ENCODE results near the gene UNC50. TPM values are rescaled to one million over a fixed set of nuclear protein-coding genes. Genes with fewer than 3 reads are reported as not detected.
"Not testable (repeated sequence)": the region's sequence is repeated elsewhere in the genome, so short reads cannot be mapped to it uniquely, and the experiment has no call there.

UNC50 gene
- total RNA-seq, 2 experiments from 2014 or later, result 21.1 to 31.4 TPM

DNA sequence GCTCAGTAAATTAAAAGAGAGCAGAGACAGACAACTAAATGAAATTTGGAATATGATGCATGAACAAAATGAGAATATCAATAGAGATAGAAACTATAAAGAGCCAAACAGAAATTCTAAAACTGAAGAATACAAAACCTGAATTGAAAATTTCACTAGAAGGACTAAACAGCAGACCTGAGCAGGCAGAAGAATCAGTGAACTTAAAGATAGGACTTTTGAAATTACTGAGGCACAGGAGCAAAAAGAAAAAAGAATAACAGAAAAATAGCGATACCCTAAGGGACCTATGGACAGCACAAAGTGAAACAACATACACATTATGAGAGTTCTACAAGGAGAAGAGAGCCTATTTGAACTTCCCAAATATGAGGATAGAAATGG lies 41.6 kb downstream of the UNC50 start:
- Mint-ChIP-seq H3K27ac (peak overlapping the region; percentile 73), H3K27me3 (no peaks in the 10 kb centered on the region), H3K9me3 (ENCODE audit: low read depth) (peaks cover 11% of the 10 kb centered on the region), H3K36me3 (ENCODE audit: low read depth) (peaks cover 43% of the 10 kb centered on the region), H3K4me3 (no peak overlapping the region), H3K4me1 (peaks cover 61% of the 10 kb centered on the region)
- CTCF ChIA-PET, result interaction anchor here (0.6 to 1.7 kb wide), 33 partner anchors 11 to 532 kb away, joined by 3 to 41 read pairs (median 5); no protein-coding TSS in a partner anchor
- intact Hi-C loops (cut with DNase I, micrococcal nuclease), result loop anchor here (1.0 to 10.0 kb wide), 7 partner anchors 77 to 835 kb away; no protein-coding TSS in a partner anchor
- DNase-seq (no peak), ATAC-seq (no peak)
- POLR2A ChIA-PET, result interaction anchor here (0.7 to 1.1 kb wide), 3 partner anchors 62 to 187 kb away, joined by 3 to 9 read pairs (median 4); no protein-coding TSS in a partner anchor

DNA sequence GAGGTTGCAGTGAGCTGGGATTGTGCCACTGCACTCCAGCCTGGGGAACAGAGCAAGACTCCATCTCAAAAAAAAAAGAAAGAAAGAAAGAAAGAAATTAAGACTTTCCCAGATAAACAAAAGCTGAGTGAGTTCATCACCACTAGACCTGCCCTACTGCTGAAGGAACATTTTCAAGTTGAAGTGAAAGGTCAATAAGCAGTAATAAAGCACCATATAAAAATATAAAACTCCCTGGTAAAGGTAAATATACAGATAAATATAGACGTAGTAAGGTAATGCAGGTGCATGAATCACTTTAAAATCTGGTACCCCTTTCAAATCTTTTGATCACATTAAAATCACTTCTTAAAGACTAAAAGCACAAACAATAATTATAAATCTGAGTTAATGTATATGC lies 42.6 kb downstream of the UNC50 start:
- Mint-ChIP-seq H3K4me1 (peaks cover 70% of the 10 kb centered on the region), H3K27ac (peak overlapping the region; percentile 84), H3K4me3 (no peak overlapping the region), H3K36me3 (ENCODE audit: low read depth) (peaks cover 43% of the 10 kb centered on the region), H3K9me3 (ENCODE audit: low read depth) (peaks cover 11% of the 10 kb centered on the region), H3K27me3 (no peaks in the 10 kb centered on the region)
- intact Hi-C loops (cut with DNase I, micrococcal nuclease), result loop anchor here in 1 of 2 experiments (10.0 kb wide), 1 partner anchor 834 kb away; no protein-coding TSS in a partner anchor
- ChIA-PET CTCF (interaction anchor here (0.6 to 0.9 kb wide), 3 partner anchors 17 to 296 kb away, joined by 3 to 5 read pairs (median 3); no protein-coding TSS in a partner anchor), POLR2A (no interaction called here)
- DNase-seq (no peak), ATAC-seq (no peak)

DNA sequence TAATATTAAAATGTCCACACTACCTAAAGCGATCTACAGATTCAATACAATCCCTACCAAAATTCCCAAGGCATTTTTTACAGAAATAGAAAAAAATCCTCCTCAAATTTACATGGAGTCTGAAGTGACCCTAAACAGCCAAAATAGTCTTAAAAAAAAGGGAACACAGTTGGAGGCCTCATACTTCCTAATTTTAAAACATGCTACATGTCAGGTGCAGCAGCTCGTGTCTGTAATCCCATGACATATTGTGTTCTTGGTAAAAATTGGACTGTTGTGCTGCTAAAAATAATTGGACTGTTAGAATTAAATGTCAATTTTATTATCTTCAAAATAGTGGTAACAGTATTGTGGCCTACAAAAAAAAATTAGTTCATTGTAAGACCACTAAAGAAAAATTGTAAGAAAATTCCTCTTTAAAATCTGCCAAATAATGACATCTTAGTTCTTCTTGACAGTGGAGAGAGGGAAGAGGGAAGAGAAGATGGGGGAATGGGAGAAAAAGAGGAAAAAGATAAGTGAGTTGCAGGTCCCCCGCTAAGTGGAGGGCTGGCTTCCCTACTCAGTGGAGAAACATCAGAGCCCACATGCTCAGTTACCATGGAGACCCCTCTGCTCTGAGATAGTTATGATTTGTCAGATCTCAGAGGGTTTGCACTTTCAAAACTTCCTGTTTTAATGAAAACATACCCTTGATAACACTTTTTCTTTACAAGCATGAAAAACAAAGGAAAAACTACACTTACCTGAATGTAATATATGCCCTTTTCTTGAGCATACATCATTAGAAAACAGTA lies 46.5 kb downstream of the UNC50 start:
- DNase-seq, result peak; percentile 48
- Mint-ChIP-seq H3K9me3 (ENCODE audit: low read depth) (peaks cover 11% of the 10 kb centered on the region), H3K4me3 (peak overlapping the region; percentile 42), H3K36me3 (ENCODE audit: low read depth) (peaks cover 40% of the 10 kb centered on the region), H3K27ac (peak overlapping the region; percentile 72), H3K4me1 (peaks cover 80% of the 10 kb centered on the region), H3K27me3 (no peaks in the 10 kb centered on the region)
- CTCF ChIA-PET, result interaction anchor here (0.6 to 2.5 kb wide), 3 partner anchors 9 to 251 kb away, joined by 3 to 10 read pairs (median 4); no protein-coding TSS in a partner anchor
- intact Hi-C loops (cut with DNase I, micrococcal nuclease), result loop anchor here (1.0 to 10.0 kb wide), 4 partner anchors 8 to 830 kb away; no protein-coding TSS in a partner anchor
- POLR2A ChIA-PET, result no interaction called here
- ATAC-seq, result peak; percentile 38

DNA sequence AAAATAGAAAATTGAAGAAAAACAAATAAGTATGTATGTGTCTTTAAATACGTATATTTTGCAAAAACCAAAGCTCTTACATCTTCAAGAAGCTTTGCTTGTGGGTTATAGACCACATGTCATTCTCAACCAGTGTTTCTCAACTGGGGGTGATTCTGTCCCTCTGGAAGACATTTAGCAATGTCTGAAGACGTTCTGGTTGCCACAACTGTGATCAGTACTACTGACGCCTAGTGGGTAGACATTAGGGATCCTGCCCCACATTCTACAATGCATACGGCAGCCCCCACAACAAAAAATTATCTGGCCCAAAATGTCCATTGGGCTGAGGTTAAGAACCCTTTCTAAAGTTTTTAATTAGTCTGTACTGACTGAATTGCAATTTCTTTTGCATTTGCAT lies 48.4 kb downstream of the UNC50 start:
- CTCF ChIA-PET, result interaction anchor here (0.6 to 2.5 kb wide), 17 partner anchors 7 to 1347 kb away, joined by 3 to 10 read pairs (median 3); no protein-coding TSS in a partner anchor
- ATAC-seq, result peak; percentile 33

DNA sequence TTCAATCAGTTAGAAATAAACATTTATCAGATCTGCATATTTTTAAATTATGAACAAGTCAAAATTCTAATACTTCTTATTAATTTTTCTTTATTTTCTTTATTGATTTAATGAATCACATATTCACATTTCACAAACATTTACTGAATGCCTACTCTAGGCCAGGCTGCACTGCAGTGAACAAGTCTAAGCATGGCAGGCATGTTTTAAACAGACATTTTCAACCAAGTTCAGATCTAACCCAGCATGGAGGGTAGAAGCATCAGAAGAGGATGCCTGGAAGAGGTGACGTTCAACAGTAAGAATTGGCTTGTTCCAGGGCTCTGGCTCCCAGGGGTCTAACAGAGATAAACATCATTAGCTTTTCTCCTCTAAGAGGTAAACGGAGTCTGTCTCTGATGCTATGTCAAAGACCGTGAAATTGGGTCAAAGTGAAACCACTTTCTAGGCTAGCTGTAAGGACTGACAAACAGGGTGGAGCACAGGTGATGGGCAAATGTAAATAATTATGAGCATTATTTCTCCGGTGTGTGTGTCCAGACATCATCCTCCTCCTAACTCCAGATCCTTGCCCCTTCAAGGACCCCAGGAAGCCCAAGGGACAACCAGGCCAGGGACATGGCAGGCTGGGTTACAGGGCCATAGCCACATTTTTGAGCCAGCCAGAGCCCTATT lies 50.6 kb downstream of the UNC50 start:
- DNase-seq (no peak), ATAC-seq (peak; percentile 69)
- intact Hi-C loops (cut with DNase I, micrococcal nuclease), result loop anchor here (1.0 to 10.0 kb wide), 7 partner anchors 33 to 826 kb away; partner anchors contain the start of gene MGAT4A (in 1 of the 2)
- peaks cover 7% of the 10 kb centered on the region for H3K9me3 Mint-ChIP-seq (ENCODE audit: low read depth)
- H3K27me3 Mint-ChIP-seq, result no peaks in the 10 kb centered on the region
- H3K36me3 Mint-ChIP-seq (ENCODE audit: low read depth), result peaks cover 37% of the 10 kb centered on the region
- H3K27ac Mint-ChIP-seq, result peak overlapping the region; percentile 96
- CTCF ChIA-PET, result interaction anchor here (0.7 to 4.5 kb wide), 6 partner anchors 10 to 78 kb away, joined by 3 to 22 read pairs (median 6); no protein-coding TSS in a partner anchor
- peak overlapping the region; percentile 70 for H3K4me3 Mint-ChIP-seq
- H3K4me1 Mint-ChIP-seq, result peaks cover 72% of the 10 kb centered on the region
- POLR2A ChIA-PET, result interaction anchor here (0.6 to 0.9 kb wide), 3 partner anchors 35 to 83 kb away, joined by 3 to 5 read pairs (median 4); no protein-coding TSS in a partner anchor

More for the DNA sequence above, 48.4 kb downstream of the UNC50 start:
- Mint-ChIP-seq H3K4me3 (peak overlapping the region; percentile 46), H3K27ac (peak overlapping the region; percentile 88), H3K36me3 (ENCODE audit: low read depth) (peaks cover 38% of the 10 kb centered on the region), H3K27me3 (no peaks in the 10 kb centered on the region), H3K4me1 (peaks cover 79% of the 10 kb centered on the region), H3K9me3 (ENCODE audit: low read depth) (peaks cover 9% of the 10 kb centered on the region)
- POLR2A ChIA-PET, result no interaction called here
- intact Hi-C loops (cut with DNase I, micrococcal nuclease), result loop anchor here (5.0 to 10.0 kb wide), 3 partner anchors 36 to 828 kb away; no protein-coding TSS in a partner anchor
- no peak for DNase-seq

DNA sequence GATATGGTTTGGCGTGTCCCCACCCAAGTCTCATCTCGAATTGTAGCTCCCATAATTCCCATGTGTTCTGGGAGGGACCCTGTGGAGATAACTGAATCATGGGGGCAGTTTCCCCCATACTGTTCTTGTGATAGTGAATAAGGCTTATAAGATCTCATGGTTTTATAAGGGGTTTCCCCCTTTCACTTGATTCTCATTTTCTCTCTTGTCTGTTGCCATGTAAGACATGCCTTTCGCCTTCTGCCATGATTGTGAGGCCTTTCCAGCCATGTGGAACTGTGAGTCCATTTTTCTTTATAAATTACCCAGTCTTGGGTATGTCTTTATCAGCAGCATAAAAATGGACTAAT lies 51.1 kb downstream of the UNC50 start:
- DNase-seq (peak; percentile 51), ATAC-seq (peak; percentile 52)
- H3K36me3 Mint-ChIP-seq (ENCODE audit: low read depth), result peaks cover 34% of the 10 kb centered on the region
- H3K27me3 Mint-ChIP-seq; H3K9me3 Mint-ChIP-seq (ENCODE audit: low read depth): not testable (repeated sequence)
- intact Hi-C loops (cut with DNase I, micrococcal nuclease), result loop anchor here (1.0 to 10.0 kb wide), 7 partner anchors 33 to 825 kb away; partner anchors contain the start of gene MGAT4A (in 1 of the 2)
- peaks cover 71% of the 10 kb centered on the region for H3K4me1 Mint-ChIP-seq
- peak overlapping the region; percentile 70 for H3K4me3 Mint-ChIP-seq
- POLR2A ChIA-PET, result interaction anchor here (0.6 to 0.9 kb wide), 4 partner anchors 34 to 83 kb away, joined by 3 to 5 read pairs (median 4); no protein-coding TSS in a partner anchor
- peak overlapping the region; percentile 96 for H3K27ac Mint-ChIP-seq
- CTCF ChIA-PET, result interaction anchor here (0.7 to 4.5 kb wide), 10 partner anchors 10 to 77 kb away, joined by 3 to 22 read pairs (median 4); no protein-coding TSS in a partner anchor

DNA sequence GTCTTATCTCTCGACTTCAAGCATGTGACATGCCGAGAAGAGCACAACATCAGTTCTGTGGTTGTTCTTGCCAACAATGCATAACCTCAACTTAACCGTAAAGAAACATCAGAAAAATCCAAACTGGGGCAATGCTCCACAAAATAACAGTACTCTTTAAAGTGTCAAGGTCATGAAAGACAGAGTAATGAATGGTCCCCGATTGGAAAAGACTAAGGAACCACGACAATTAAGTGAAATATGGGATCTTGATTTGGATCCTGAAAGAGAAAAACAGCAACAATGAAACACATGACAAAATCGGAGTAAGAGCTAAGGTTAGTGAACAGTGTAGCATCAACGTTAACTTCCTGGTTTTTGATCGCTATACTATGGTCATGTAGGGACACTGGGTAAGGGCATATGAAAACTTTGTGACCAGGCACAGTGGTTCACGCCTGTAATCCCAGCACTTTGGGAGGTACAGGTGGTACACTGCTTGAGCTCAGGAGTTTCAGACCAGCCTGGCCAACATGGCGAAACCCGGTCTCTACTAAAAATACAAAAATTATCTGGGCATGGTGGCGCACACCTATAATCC lies 55.2 kb downstream of the UNC50 start:
- DNase-seq (no peak), ATAC-seq (peak; percentile 50)
- peak overlapping the region; percentile 72 for H3K4me3 Mint-ChIP-seq
- ChIA-PET CTCF (interaction anchor here (1.0 to 1.6 kb wide), 7 partner anchors 7 to 38 kb away, joined by 3 to 7 read pairs (median 4); no protein-coding TSS in a partner anchor), POLR2A (interaction anchor here (0.6 to 1.1 kb wide), 3 partner anchors 14 to 69 kb away, joined by 3 read pairs; no protein-coding TSS in a partner anchor)
- H3K9me3 Mint-ChIP-seq (ENCODE audit: low read depth), result peaks cover 23% of the 10 kb centered on the region
- no peaks in the 10 kb centered on the region for H3K27me3 Mint-ChIP-seq
- peaks cover 67% of the 10 kb centered on the region for H3K4me1 Mint-ChIP-seq
- intact Hi-C loops (cut with DNase I, micrococcal nuclease), result loop anchor here (1.0 to 5.0 kb wide), 2 partner anchors 8 to 196 kb away; no protein-coding TSS in a partner anchor
- peaks cover 65% of the 10 kb centered on the region for H3K36me3 Mint-ChIP-seq (ENCODE audit: low read depth)
- H3K27ac Mint-ChIP-seq, result peak overlapping the region; percentile 99

DNA sequence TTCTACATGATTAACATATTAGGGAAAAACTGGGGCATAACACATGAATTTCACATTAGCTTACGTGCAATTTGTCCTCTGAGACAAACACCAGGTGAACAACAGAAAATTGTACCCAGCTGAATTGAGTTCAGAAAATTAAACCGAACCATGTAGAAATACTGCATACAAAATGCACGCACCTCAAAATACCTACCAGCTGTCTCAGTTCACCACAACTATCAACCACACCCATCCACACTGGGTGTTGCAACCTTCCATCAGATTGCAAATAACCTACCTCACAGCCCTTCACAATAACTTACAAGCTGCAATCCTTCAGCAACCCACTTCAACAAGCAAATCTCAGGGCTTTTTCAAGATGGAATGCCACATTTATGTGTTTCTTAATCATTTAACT lies 55.9 kb downstream of the UNC50 start:
- CTCF ChIA-PET, result interaction anchor here (1.0 to 1.6 kb wide), 7 partner anchors 8 to 37 kb away, joined by 3 to 7 read pairs (median 4); no protein-coding TSS in a partner anchor
- ATAC-seq, result peak; percentile 51
- peak; percentile 73 for DNase-seq
- H3K36me3 Mint-ChIP-seq (ENCODE audit: low read depth), result peaks cover 69% of the 10 kb centered on the region
- POLR2A ChIA-PET, result interaction anchor here (1.1 kb wide), 1 partner anchor 68 kb away, joined by 3 read pairs; no protein-coding TSS in a partner anchor
- H3K4me3 Mint-ChIP-seq, result peak overlapping the region; percentile 72
- intact Hi-C loops (cut with DNase I, micrococcal nuclease), result loop anchor here in 1 of 2 experiments (5.0 kb wide), 1 partner anchor 197 kb away; no protein-coding TSS in a partner anchor
- H3K9me3 Mint-ChIP-seq (ENCODE audit: low read depth), result peaks cover 23% of the 10 kb centered on the region
- H3K27ac Mint-ChIP-seq, result peak overlapping the region; percentile 99
- no peaks in the 10 kb centered on the region for H3K27me3 Mint-ChIP-seq
- peaks cover 67% of the 10 kb centered on the region for H3K4me1 Mint-ChIP-seq

DNA sequence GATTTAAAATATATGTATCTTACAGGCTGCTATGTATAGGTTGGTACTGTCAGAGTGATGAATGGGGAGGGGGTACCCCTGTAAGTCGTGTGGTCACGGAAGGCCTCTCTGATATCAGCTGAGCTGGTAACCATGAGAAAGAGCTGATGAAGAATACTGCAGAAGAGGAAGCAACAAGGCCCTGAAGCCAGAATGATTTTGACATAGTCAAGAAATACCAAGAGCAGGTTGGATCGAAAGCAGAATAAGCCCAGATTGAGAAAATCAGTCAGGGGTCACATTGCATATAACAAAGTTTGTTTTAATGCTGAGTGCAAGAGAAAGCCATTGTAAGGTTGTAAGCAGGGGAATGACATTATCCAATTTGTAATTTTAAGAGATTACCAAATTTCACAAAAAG lies 57.3 kb downstream of the UNC50 start:
- POLR2A ChIA-PET, result no interaction called here
- Mint-ChIP-seq H3K27ac (peak overlapping the region; percentile 99), H3K4me1 (peaks cover 66% of the 10 kb centered on the region), H3K4me3 (no peak overlapping the region), H3K9me3 (ENCODE audit: low read depth) (peaks cover 19% of the 10 kb centered on the region), H3K36me3 (ENCODE audit: low read depth) (peaks cover 70% of the 10 kb centered on the region), H3K27me3 (no peaks in the 10 kb centered on the region)
- intact Hi-C loops (cut with DNase I, micrococcal nuclease), result no loop called here
- DNase-seq (no peak), ATAC-seq (no peak)
- CTCF ChIA-PET, result no interaction called here
